Measurements from ENCODE around the gene NDUFS2.

Gene NDUFS2

GRCh38 chr1:161158316-161159010 is 43.7 kb upstream of the NDUFS2 start:
- TF ChIP-seq TAF1 (IDR thresholded peaks at IDR 0.05; ENCODE audit: low read depth) (no peak), NFIC (IDR thresholded peaks at IDR 0.05) (no peak), RAD21 (IDR thresholded peaks at IDR 0.05; ENCODE audit: low read depth) (no peak), TEAD4 (IDR thresholded peaks at IDR 0.05) (no peak)
- TF ChIP-seq, protein P1, sequence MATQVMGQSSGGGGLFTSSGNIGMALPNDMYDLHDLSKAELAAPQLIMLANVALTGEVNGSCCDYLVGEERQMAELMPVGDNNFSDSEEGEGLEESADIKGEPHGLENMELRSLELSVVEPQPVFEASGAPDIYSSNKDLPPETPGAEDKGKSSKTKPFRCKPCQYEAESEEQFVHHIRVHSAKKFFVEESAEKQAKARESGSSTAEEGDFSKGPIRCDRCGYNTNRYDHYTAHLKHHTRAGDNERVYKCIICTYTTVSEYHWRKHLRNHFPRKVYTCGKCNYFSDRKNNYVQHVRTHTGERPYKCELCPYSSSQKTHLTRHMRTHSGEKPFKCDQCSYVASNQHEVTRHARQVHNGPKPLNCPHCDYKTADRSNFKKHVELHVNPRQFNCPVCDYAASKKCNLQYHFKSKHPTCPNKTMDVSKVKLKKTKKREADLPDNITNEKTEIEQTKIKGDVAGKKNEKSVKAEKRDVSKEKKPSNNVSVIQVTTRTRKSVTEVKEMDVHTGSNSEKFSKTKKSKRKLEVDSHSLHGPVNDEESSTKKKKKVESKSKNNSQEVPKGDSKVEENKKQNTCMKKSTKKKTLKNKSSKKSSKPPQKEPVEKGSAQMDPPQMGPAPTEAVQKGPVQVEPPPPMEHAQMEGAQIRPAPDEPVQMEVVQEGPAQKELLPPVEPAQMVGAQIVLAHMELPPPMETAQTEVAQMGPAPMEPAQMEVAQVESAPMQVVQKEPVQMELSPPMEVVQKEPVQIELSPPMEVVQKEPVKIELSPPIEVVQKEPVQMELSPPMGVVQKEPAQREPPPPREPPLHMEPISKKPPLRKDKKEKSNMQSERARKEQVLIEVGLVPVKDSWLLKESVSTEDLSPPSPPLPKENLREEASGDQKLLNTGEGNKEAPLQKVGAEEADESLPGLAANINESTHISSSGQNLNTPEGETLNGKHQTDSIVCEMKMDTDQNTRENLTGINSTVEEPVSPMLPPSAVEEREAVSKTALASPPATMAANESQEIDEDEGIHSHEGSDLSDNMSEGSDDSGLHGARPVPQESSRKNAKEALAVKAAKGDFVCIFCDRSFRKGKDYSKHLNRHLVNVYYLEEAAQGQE (IDR thresholded peaks at IDR 0.05; ENCODE audit: low read depth), result no peak
- TF ChIP-seq, protein P2, sequence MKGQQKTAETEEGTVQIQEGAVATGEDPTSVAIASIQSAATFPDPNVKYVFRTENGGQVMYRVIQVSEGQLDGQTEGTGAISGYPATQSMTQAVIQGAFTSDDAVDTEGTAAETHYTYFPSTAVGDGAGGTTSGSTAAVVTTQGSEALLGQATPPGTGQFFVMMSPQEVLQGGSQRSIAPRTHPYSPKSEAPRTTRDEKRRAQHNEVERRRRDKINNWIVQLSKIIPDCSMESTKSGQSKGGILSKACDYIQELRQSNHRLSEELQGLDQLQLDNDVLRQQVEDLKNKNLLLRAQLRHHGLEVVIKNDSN (IDR thresholded peaks at IDR 0.05), result no peak

DNA sequence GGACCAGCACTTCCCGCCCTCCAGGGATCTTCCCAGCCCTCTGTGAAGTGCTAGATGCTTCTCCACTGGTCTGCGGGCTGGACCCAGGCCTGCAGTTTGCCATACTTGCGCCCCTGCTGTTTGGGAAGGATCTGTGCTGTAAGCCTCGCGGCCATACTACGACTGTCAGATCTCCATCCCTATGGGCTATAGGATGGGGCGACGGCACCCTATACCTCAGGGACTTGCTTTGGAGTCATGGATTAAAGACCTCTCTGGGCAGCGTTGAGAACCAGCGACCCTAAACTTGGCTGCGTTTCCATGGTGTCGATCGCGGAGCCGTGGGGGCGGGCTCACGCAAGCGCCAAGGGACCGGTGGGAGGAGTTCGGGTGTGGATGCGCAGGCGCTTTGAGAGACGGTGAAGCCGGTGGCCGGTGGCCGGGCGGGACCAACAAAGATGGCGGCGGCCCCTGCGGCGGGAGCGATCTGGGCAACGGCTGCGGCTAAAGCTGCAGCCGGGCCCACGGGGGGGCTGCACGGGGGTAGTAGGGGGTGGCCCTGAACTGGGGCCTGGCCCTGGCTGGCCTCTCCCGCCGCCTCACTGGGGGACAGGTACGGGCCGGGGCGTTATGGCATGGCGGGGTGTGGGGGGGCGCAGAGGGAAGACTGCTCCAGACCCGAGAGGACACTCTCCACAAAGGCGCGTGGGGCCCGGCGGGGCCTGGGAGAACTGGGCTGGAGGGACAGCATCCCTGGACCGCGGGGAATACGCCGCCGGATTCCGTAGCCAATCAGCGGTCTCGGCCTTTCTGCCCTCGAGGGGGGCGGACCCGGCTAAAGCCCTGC is 42.9 kb upstream of the NDUFS2 start, which contains the start of gene USP21:
TSS of gene USP21 (plus strand) at position 414 of the 826 bp plus-strand sequence. CDS start 1,141 bp downstream, outside the sequence.
- no peak for TF ChIP-seq FOXM1 (IDR thresholded peaks at IDR 0.05; ENCODE audit: borderline replicate concordance, low read depth)
- TF ChIP-seq NFIC (IDR thresholded peaks at IDR 0.05), result no peak
- no peak for TF ChIP-seq ZBTB7A (IDR thresholded peaks at IDR 0.05; ENCODE audit: low read depth)
- TF ChIP-seq CREB1 (IDR thresholded peaks at IDR 0.05; ENCODE audit: low read depth), result no peak
- TF ChIP-seq EGR1 (IDR thresholded peaks at IDR 0.05), result no peak
- TF ChIP-seq TCF12 (IDR thresholded peaks at IDR 0.05; ENCODE audit: low read depth), result peak; percentile 62
- TF ChIP-seq, protein P2 (IDR thresholded peaks at IDR 0.05), result no peak
- TF ChIP-seq, protein P1 (IDR thresholded peaks at IDR 0.05; ENCODE audit: low read depth), result no peak
- TF ChIP-seq TAF1 (IDR thresholded peaks at IDR 0.05; ENCODE audit: low read depth), result peak; percentile 100
- TF ChIP-seq YY1 (IDR thresholded peaks at IDR 0.05; ENCODE audit: low read depth), result peak; percentile 97
- no peak for TF ChIP-seq TEAD4 (IDR thresholded peaks at IDR 0.05)
- TF ChIP-seq, protein P3, sequence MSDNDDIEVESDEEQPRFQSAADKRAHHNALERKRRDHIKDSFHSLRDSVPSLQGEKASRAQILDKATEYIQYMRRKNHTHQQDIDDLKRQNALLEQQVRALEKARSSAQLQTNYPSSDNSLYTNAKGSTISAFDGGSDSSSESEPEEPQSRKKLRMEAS (IDR thresholded peaks at IDR 0.05), result peak; percentile 12
- TF ChIP-seq RAD21 (IDR thresholded peaks at IDR 0.05; ENCODE audit: low read depth), result no peak
- TF ChIP-seq CEBPB (IDR thresholded peaks at IDR 0.05), result no peak
- 0 out of 2 replicates have a peak, but pooled peaks have one; percentile 22 for TF ChIP-seq EP300 (IDR thresholded peaks at IDR 0.05; ENCODE audit: borderline replicate concordance)

DNA sequence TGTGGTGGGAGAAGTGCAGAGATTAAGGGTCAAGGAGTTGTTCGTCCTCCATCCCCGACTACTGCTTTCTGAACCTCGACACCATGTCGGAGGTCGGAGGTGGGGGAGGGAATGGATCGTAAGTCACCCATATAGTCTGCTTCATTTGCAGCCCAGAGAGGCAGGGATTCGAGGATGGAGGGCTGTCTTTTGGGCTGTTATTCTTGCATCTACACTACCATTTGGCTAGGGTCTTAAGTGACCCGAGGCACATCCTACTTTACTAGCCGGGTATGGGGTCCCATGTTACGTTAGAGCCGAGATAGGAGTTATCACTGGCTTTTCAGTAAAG is 42.3 kb upstream of the NDUFS2 start:
- TF ChIP-seq NFIC (IDR thresholded peaks at IDR 0.05) (no peak), TCF12 (IDR thresholded peaks at IDR 0.05; ENCODE audit: low read depth) (no peak), FOXM1 (IDR thresholded peaks at IDR 0.05; ENCODE audit: borderline replicate concordance, low read depth) (no peak), EGR1 (IDR thresholded peaks at IDR 0.05) (no peak), EP300 (IDR thresholded peaks at IDR 0.05; ENCODE audit: borderline replicate concordance) (no peak)
- TF ChIP-seq, protein P1 (IDR thresholded peaks at IDR 0.05; ENCODE audit: low read depth), result no peak

- TF ChIP-seq, protein P1 (IDR thresholded peaks at IDR 0.05; ENCODE audit: low read depth), result no peak
- TF ChIP-seq RAD21 (IDR thresholded peaks at IDR 0.05; ENCODE audit: low read depth), result no peak
- TF ChIP-seq CREB1 (IDR thresholded peaks at IDR 0.05; ENCODE audit: low read depth), result no peak
- no peak for TF ChIP-seq YY1 (IDR thresholded peaks at IDR 0.05; ENCODE audit: low read depth)
- no peak for TF ChIP-seq ZBTB7A (IDR thresholded peaks at IDR 0.05; ENCODE audit: low read depth)
- TF ChIP-seq TEAD4 (IDR thresholded peaks at IDR 0.05), result no peak
- no peak for TF ChIP-seq FOXM1 (IDR thresholded peaks at IDR 0.05; ENCODE audit: borderline replicate concordance, low read depth)
- TF ChIP-seq, protein P2 (IDR thresholded peaks at IDR 0.05), result no peak
- no peak for TF ChIP-seq NFIC (IDR thresholded peaks at IDR 0.05)
- no peak for TF ChIP-seq EP300 (IDR thresholded peaks at IDR 0.05; ENCODE audit: borderline replicate concordance)
- no peak for TF ChIP-seq TCF12 (IDR thresholded peaks at IDR 0.05; ENCODE audit: low read depth)
- TF ChIP-seq, protein P3 (IDR thresholded peaks at IDR 0.05), result no peak
- TF ChIP-seq TAF1 (IDR thresholded peaks at IDR 0.05; ENCODE audit: low read depth), result no peak
- no peak for TF ChIP-seq EGR1 (IDR thresholded peaks at IDR 0.05)
- no peak for TF ChIP-seq CEBPB (IDR thresholded peaks at IDR 0.05)
Observed at GRCh38 chr1:161160671-161161145, 41.5 kb upstream of the NDUFS2 start.

Data from Ishikawa (cell line).